ENCODE measurements around the gene GATA6.

The GATA6 gene

GRCh38 chr18:22169011-22169888 is at the start of gene GATA6:
Gene GATA6 (plus strand): TSS chr18:22169589. CDS start chr18:22171145, 1,556 bp downstream.
- DNase-seq (ENCODE audit: low read depth) = peak; percentile 86

GRCh38 chr18:22124970-22125369 is 44.4 kb upstream of the GATA6 start:
- DNase-seq (ENCODE audit: low read depth) = no peak

GRCh38 chr18:22128954-22129353 is 40.4 kb upstream of the GATA6 start:
- DNase-seq (ENCODE audit: low read depth) = no peak

GRCh38 chr18:22129778-22130177 is 39.6 kb upstream of the GATA6 start:
- no peak for DNase-seq (ENCODE audit: low read depth)

GRCh38 chr18:22132258-22132657 is 37.1 kb upstream of the GATA6 start:
- DNase-seq (ENCODE audit: low read depth) = no peak

- DNase-seq (ENCODE audit: low read depth) = no peak
These were observed 36.6 kb upstream of the GATA6 start for GRCh38 chr18:22132763-22133162.

GRCh38 chr18:22136395-22136794 is 33.0 kb upstream of the GATA6 start:
- DNase-seq (ENCODE audit: low read depth) = peak; percentile 23

GRCh38 chr18:22141211-22141610 is 28.2 kb upstream of the GATA6 start:
- no peak for DNase-seq (ENCODE audit: low read depth)

GRCh38 chr18:22143347-22144340 is 25.7 kb upstream of the GATA6 start:
- DNase-seq (ENCODE audit: low read depth) = no peak

- no peak for DNase-seq (ENCODE audit: low read depth)
These were observed 24.2 kb upstream of the GATA6 start for GRCh38 chr18:22145160-22145559.

- DNase-seq (ENCODE audit: low read depth) = no peak
These were observed 19.7 kb upstream of the GATA6 start for GRCh38 chr18:22149710-22150109.

- no peak for DNase-seq (ENCODE audit: low read depth)
These were observed 17.3 kb upstream of the GATA6 start for GRCh38 chr18:22152093-22152492.

GRCh38 chr18:22153428-22153827 is 16.0 kb upstream of the GATA6 start:
- DNase-seq (ENCODE audit: low read depth) = no peak

- no peak for DNase-seq (ENCODE audit: low read depth)
These were observed 13.8 kb upstream of the GATA6 start for GRCh38 chr18:22155584-22155983.

GRCh38 chr18:22159014-22159413 is 10.4 kb upstream of the GATA6 start:
- DNase-seq (ENCODE audit: low read depth) = no peak

- no peak for DNase-seq (ENCODE audit: low read depth)
These were observed 8.3 kb upstream of the GATA6 start for GRCh38 chr18:22161090-22161489.

GRCh38 chr18:22163416-22164161 is 5.8 kb upstream of the GATA6 start:
- no peak for DNase-seq (ENCODE audit: low read depth)

- no peak for DNase-seq (ENCODE audit: low read depth)
These were observed 4.9 kb upstream of the GATA6 start for GRCh38 chr18:22164337-22165048.

GRCh38 chr18:22165049-22165602 is 4.3 kb upstream of the GATA6 start:
- no peak for DNase-seq (ENCODE audit: low read depth)

- DNase-seq (ENCODE audit: low read depth) = no peak
These were observed 3.8 kb upstream of the GATA6 start for GRCh38 chr18:22165603-22166068.

All from HS-27A (cell line).